GM18519 (cell line): Measurements from ENCODE around the gene GATA1.

Experiments
- ATAC-seq: cut with Tn5 transposase; IDR thresholded peaks from one replicate; pipeline ENCODE4 v1.9.1; 2021; ENCODE audit warnings: mild to moderate bottlenecking, moderate library complexity; ENCODE audit not compliant: unreplicated experiment, low FRiP score

GATA1 gene

DNA sequence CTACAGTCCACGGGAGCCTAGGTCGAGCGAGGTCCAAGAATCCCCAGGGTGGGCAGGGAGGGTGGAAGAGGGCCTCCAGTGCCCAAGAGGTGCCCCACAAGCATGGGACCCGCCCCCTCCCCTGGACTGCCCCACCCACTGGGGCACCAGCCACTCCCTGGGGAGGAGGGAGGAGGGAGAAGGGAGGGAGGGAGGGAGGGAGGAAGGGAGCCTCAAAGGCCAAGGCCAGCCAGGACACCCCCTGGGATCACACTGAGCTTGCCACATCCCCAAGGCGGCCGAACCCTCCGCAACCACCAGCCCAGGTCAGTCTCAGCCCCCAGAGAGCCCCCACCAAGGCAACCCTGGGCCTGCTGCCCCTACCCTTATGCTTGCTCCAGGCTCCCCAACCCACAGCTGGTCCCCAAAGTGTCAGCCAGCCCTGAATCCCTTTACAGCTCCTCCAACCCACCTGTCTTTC lies at the start of gene GATA1:
GATA1 (plus strand) TSS at position 250 of the 460 bp plus-strand sequence. CDS start 4,520 bp downstream, outside the sequence.
- ATAC-seq, result no peak

DNA sequence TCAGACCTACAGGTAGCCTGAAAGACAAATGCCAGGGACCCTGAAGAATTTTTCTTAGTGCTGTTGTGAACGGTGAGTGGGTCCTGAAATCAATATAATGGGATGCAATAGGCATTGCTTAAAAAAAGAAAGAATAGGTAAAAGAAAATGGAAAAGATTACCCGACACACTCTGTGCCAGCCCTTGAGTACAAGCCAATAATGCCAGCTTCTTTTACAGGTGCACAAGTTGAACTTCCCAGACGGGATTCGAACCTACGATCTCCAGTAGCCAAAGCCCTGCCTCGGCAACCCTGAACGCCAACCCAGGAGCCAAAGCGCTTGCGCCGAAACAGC lies 49.5 kb upstream of the GATA1 start:
- ATAC-seq, result no peak

DNA sequence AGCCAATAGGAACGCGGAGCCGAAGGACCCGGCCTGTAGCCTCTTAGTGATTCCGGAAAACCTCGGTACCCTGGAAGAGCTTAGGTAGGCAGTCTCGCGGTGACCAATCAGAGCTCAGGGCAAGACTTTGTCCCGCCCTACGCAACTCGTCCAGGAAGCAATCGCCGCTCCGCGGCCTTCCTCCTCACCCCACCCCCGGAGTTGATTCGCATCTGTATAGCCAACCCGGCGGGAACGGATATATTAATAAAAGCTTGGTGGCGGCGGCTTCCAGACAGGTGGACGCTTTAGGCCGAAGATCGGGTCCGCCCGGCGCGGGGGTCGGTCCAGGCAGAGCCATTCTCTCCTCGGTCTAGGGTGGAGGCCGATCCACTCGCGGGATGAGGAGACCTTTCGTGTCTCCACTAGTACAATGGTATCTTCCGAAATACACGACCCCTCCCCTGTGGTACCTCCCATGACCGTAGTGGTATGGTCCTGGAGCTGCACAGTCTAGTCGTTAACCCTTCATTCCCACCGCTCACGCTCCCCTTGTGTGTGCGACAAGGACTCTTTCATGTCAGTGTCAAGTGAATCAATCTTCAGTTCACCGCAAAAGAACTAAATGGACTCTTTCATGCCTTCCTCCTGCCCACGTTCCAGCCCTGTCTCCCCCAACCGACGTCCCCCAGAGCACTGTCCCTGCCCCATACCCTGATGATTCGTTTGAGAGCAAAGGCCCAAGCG lies 49.0 kb upstream of the GATA1 start:
- peak; percentile 93 for ATAC-seq

DNA sequence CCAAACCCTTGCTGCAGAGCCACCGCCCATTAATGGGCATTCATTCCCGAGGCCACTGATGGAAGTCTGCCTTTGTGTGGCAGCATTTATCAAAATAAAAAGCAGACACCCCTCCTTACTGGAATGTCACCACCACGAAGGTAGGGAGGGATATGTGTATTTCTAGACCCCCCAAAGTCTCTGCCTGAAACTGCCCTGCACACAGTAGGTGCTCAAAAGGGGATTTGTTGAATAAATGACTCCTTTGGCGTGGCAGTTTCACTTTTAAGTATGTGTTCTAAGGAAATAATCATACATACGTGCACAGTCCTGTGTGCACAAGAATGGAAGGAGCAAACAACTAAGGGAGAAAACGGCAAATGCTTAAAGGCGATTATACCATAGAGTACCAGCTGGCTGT lies 48.5 kb upstream of the GATA1 start:
- ATAC-seq, result no peak

DNA sequence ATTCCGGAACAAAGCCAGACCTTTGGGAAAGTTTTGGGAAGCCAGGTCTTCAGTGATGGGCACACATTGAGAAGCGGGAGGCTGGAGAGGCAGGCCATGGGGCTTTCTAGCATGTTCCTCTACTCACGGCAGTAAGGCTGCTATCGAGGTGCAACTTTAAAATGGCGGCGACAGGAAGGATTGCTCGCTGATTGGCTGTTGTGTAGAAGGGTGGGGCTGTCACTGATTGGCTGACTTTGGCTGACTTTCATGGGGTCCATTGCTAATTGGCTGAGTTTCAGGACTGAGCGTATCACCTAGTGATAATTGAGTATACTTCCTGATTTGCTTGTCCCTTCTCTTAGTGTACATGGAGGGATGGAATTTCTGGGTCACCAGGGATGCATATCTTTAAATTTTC lies 44.6 kb upstream of the GATA1 start:
- ATAC-seq, result no peak

DNA sequence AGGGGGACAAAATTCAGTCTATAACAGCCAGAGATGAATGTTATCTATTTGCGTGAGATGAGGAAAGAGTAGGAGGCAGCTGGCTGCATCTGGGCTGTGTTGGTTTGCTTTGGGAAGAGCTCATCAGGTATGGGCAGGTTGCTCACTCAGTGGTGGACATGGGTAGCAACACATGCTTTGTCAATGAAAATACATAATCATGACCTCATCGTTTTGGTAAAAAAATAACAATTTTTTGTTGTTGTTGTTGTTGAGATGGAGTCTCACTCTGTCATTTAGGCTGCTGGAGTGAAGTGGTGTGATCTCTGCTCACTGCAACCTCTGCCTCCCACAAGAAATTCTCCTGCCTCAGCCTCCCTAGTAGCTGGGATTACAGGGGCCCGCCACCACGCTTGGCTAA lies 41.2 kb upstream of the GATA1 start:
- ATAC-seq, result no peak

DNA sequence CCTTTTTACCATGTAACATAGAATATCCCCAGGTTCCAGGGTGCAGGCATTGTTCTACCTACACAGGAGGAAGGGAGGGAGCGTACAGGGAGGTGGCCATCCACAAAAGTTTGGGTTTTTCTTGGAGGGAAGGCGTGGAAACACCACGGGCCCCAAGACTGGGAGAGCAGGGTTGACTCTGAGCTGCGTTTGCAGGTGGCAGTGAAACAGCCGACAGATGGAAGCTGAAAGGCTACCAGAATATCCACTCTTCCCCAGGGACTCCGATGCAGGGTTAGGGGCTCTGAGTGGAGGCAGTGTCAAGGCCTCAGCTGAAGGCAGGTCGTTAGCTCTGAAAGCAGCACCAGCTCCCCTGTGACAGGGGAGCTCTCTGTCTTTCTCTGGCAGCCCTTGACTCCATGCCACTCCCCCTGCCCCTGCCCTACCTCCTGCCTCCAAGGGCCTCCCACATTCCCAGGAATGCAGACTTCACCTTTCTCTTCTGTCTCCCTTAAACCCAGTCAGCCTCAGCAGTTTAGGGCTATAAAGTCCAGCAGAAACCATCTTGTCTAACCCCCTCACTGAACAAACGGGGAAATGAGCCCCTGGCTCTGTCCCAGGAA lies 38.9 kb upstream of the GATA1 start:
- no peak for ATAC-seq

GRCh38 chrX:48749182-48749581 lies 37.2 kb upstream of the GATA1 start:
- ATAC-seq, result no peak

GRCh38 chrX:48751343-48751742 lies 35.0 kb upstream of the GATA1 start:
- no peak for ATAC-seq

- ATAC-seq, result no peak
Observed at GRCh38 chrX:48752498-48752897, 33.9 kb upstream of the GATA1 start.

- no peak for ATAC-seq
Observed at GRCh38 chrX:48753708-48754228, 32.6 kb upstream of the GATA1 start.

DNA sequence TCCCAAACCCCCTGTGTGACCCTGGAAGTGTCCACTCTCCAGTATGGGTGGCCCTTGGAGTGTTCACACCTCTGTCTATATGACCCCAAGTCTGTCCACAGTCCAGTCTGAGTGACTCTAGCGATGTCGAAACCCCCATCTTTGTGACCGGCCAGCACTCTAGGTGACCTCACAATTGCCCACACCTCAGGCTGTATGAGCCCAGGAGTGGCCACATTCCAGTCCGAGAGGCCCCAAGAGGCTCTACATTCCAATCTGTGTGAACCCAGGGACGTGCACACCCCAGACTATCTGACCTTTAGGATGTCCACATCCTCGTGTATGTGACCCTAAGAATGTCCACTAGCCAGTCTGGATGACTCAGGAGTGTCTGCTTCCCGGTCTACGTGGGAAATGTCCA lies 32.2 kb upstream of the GATA1 start:
- no peak for ATAC-seq

- ATAC-seq, result no peak
Observed at GRCh38 chrX:48761674-48762471, 24.5 kb upstream of the GATA1 start, which contains the start of gene GLOD5. GLOD5 (plus strand) TSS chrX:48761747; CDS start chrX:48761791, 44 bp downstream.

DNA sequence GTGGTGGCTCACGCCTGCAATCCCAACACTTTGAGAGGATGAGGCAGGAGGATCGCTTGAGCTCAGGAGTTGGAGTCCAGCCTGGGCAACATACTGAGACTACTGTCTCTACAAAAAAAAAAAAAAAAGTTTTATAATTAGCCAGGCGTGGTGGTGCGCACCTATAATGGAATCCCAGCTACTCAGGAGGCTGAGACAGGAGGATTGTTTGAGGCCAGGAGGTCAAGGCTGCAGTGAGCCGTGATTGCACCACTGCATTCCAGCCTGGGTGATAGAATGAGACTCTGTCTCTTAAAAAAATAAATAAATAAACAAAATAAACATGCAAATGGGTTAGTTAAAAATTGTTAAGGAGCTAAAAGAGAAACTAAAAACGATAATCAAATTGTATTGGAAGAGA lies 17.2 kb upstream of the GATA1 start:
- ATAC-seq, result no peak

DNA sequence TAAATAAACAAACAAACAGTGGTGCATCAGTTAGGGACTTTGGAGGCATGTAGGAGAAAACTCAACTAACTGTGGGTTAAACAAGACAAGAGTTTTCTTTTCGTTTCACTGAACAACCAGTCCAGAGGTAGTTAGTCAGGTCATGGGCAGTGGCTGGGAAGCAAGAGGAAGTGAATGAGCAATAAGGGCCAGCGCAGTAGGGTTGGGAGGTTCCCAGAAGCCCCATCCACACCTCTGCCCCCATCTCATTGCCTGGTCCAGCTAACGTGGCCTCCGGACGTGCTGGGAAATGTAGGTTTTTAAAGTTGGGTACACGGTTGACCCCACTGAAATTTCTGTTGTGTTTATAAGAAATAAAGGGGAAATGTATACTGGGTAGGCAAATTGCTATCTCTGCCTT lies 16.1 kb upstream of the GATA1 start:
- no peak for ATAC-seq

DNA sequence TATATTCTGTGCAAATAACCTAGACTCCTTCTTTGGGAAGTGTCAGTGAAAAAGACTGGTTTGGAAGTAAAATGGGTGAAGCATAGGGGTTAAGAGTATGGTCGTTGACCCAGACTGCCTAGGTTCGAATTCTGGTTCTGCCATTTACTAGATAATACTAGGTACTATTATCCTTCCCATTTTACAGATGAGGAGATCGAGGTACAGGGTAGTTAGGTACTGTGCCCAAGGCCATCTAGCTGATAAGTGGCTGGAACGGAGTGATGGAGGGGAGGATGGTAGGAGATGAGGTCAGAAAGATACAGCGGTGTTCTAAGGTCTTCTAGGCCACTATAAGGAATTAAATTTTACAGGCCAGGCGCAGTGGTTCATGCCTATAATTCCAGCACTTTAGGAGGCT lies 13.8 kb upstream of the GATA1 start:
- ATAC-seq, result no peak

GRCh38 chrX:48776818-48777439 lies 9.5 kb upstream of the GATA1 start:
- no peak for ATAC-seq

DNA sequence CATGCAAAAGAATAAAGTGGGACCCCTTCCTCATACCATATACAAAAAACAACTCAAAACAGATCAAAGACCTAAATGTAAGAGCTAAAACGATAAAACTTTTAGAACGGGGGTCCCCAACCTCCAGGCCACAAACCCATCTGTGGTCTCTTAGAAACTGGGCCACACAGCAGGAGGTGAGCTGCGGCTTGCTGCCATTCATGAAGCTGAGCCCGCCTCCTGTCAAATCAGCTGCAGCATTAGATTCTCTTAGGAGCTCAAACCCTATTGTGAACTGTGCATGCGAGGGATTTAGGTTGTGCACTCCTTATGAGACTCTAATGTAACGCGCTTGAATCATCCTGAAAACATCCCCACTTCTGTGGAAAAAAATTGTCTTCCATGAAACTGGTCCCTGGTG lies 7.0 kb upstream of the GATA1 start:
- ATAC-seq, result no peak

DNA sequence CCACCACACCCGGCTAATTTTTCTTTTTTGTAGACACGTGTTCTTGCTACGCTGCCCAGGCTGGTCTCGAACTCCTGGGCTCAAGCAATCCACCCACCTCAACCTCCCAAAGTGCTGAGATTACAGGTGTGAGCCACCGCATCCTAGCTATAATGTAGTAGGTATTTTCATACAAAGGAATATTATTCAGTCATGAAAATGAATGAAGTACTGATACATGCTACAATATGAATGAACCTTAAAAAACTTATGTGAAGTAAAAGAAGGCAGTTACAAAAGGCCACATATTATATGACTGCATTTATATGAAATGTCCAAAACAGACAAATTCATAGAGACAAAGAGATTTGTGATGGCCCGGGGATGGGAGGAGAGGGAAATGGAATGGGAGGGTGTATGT lies 4.7 kb upstream of the GATA1 start:
- no peak for ATAC-seq

DNA sequence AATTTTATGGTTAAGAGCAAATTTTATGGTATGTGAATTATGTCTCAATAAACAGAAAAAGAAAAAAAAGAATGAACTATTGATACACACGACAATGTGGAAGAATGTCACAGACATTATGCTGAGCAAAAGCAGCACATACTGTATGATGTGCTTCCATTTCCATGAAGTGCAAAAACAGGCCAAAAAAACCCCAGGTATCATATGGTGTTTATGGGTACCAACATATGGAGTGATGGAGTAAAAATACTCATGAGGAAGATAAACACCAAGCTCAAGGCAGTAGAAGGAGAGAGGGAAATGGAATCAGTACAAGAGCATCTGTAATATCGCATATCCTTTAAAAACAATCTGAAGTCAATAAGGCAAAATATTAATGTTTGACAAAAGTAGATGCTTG lies 4.2 kb upstream of the GATA1 start:
- no peak for ATAC-seq

DNA sequence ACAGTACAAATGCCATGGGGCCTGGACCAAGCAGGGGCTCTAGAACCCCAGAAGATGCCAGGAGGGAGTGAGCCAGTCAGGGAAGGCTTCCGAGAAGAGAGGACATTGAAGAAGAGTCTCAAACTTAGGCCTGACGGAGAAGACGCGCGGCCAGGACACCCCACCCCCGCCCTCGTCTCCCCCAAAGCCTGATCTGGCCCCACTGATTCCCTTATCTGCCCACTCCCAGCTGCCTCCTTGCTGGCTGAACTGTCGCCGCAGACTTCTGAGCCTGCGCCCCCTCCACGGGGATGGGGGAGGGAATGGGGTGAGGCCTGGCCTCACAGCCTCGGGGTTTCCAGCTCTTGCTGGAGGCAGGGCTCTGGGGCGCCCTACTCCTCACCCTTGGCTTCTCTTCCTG lies 3.6 kb upstream of the GATA1 start:
- no peak for ATAC-seq
